D721Med (cell line): ENCODE measurements around the gene FBXW11.

ENCODE experiments used
- DNase-seq: peaks from one replicate; pipeline ENCODE4 v3.0.0; 2011; ENCODE audit warnings: low spot score; ENCODE audit not compliant: insufficient read length
- FAIRE-seq: peaks from 2 replicates; lab custom pipeline; 2011; peaks lifted over from hg19 to GRCh38; lab: Jason Lieb, UNC
- TF ChIP-seq, protein P1 (sequence below): IDR thresholded peaks from 2 replicates; pipeline ENCODE4 v1.5.1; 2012; ENCODE audit warnings: mild to moderate bottlenecking, control low read depth; ENCODE audit not compliant: insufficient read depth; ENCODE audit errors: missing control alignments

The FBXW11 gene

DNA sequence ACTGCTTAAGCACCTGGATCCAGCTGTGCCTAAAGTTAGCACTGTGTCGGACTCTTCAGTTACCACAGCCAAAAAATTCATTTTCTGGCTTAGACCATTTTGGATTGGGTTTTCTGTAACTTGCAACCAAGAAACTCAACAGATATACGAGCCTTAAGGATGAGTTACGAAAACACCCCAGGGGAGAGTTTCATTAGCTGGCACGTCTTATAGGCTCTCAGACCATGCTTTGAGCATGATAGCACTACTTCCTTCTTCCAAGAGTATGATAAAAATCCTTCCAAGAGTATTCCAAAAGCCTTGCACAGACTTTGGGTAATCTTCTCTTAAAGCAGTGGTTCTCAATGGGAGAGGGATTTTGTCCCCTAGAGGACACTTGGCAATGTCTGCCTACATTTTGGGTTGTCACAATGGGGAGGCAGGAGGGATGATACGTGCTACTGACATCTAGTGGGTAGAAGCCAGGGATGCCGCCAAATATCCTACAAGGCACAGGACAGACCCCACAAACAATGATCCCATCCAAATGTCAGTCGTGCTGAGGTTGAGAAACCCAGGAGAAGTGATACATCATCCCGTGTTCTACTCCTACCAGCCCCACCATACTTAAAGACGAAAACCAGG lies 156.0 kb downstream of the FBXW11 start:
- no peak for FAIRE-seq
- no peak for DNase-seq
- TF ChIP-seq, protein P1, sequence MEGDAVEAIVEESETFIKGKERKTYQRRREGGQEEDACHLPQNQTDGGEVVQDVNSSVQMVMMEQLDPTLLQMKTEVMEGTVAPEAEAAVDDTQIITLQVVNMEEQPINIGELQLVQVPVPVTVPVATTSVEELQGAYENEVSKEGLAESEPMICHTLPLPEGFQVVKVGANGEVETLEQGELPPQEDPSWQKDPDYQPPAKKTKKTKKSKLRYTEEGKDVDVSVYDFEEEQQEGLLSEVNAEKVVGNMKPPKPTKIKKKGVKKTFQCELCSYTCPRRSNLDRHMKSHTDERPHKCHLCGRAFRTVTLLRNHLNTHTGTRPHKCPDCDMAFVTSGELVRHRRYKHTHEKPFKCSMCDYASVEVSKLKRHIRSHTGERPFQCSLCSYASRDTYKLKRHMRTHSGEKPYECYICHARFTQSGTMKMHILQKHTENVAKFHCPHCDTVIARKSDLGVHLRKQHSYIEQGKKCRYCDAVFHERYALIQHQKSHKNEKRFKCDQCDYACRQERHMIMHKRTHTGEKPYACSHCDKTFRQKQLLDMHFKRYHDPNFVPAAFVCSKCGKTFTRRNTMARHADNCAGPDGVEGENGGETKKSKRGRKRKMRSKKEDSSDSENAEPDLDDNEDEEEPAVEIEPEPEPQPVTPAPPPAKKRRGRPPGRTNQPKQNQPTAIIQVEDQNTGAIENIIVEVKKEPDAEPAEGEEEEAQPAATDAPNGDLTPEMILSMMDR, result peak; percentile 21

DNA sequence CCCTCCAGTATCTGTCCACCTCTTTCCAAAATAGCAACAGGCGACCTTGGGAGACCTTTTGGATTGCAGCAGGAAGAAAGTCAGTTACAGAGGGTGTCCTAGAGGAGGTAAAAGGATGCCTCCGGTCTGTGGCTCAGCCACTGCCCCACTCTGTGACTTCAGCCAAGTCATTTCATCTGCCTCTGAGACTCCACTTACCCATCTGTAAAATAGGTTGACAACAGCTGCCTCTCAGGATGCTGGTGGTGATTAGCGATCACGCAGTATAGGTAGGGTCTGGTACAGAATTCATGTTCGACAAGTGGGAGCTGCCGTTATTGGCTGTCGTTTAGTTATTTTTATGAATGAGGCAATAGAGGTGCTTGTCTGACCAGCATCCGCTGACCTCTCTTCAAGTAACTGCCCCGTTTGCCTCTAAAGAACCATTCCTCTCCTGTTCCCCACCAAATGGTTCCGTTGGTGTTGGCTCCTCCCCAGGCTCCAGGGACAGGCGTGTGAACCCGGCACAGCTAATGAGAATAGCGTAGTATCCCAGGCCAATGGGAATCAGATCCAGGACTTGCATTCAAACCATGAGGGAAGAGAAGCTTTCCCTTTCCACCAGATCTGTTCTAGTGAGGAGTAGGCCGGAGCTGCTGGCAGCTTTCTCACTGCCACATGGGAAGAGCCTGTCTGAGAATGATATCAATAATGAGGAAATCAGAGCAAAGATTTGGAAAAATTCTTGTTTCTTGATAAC lies 156.7 kb downstream of the FBXW11 start:
- FAIRE-seq (no peak), DNase-seq (no peak)
- TF ChIP-seq, protein P1, result no peak

DNA sequence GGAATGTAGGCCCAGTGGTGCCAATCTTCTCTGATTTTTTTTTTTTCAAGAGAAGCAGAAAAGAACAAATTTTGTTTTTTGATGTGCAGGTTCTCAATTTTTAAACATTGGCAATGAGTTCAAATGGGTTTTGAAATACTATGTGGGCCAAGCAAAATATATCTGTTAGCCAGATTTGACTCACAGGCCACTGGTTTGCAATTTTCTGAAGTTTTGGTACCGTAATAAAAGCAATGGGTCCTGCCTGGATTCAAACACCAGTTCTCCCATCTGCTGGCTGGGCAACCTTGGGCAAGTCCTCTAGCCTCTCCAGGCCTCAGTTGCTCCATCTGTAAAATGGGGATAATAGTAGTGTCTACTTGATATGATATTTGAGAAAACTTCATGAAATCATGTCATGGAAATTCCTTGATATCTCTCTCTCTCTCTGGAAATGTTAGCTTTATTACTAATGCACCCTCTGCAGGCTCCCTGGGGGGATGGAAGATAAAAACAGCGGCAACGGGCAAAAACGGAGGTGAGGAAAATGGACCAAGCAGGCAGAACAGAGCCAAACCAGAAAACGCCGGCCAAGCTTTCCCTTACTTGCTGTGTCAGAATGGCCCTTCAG lies 157.4 kb downstream of the FBXW11 start:
- no peak for FAIRE-seq
- DNase-seq, result no peak

DNA sequence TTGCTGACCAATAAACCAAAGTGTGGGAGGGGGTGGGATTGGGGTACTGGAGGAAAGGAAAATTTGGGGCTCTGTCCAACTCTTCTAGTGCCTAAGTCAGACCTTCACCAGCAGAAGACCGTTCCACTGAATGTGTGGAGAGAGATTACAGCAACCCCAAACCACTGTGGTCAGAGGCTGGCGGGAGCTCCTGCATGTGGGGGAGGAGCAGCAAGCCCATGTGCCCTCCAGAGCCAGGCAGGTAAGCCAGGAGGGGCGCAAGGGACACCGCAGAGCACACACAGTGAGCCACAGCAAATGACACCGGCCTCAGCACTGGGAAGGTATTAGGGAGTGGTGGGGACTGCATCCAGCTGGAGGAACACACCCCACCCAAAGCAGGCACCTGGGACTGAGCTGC lies 158.0 kb downstream of the FBXW11 start:
- DNase-seq, result no peak
- no peak for FAIRE-seq
- TF ChIP-seq, protein P1, result no peak

More for the DNA sequence above, 157.4 kb downstream of the FBXW11 start:
- TF ChIP-seq, protein P1, result no peak

DNA sequence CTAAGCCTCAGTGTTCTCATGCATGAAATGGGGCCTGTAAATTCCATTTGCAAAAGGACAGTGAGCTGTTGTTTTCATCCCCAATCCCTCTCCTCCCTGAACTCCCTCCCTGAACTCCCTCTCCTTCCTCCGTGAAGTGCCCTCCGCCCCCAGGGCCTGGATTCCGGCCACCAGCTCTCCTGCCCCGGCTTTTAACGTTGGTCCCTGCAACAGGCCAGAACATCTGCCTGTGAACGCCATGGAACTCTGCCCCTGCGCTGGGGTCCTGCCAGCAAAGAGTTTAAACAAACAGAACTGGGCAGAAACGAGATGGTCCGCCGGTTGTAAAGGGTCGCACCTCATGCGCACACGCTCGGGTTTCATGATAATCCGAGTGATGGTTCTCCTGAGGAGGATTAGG lies 158.4 kb downstream of the FBXW11 start:
- TF ChIP-seq, protein P1, result no peak
- FAIRE-seq (no peak), DNase-seq (no peak)

DNA sequence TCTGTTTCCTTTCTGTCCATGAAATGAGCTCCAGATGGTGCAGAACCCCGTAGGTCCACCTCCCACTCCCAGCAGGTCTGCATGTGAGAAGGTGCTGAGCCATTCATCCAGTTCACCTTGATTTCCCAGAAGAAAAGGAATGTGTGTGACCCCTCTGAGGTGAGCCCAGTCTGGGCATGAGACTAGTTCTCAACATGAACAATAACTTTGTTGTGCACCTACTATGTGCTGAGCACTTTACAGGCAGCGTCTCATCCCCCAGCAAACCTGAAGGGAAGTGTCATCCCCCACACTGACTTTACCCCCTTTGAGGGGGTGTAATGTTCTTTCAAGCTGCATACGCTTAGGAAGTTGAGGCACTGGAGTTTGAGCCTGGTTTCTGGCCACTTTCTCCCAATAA lies 159.4 kb downstream of the FBXW11 start:
- TF ChIP-seq, protein P1, result no peak
- DNase-seq, result no peak
- FAIRE-seq, result no peak

DNA sequence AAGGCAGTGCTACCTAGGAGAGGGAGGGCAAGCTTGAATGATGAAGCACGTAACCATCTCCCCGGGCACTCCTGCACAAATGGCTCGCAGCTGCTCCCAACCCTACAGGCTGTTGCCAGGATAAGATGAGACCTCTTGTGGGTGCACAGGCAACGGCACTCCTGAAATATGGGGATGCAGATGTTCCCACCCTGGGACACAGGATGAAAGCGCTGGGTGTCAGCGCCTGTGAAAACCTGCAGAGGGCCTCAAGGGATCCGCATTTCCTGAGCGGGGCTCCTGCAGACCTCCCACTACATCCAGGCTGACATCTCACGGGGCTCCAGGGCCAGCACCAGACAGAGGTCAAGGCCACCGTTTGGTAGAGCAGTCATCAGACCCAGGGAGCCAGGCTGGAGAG lies 160.1 kb downstream of the FBXW11 start:
- FAIRE-seq (no peak), DNase-seq (no peak)
- TF ChIP-seq, protein P1, result no peak
